Mesendoderm (in vitro differentiated cells): ENCODE results near the gene DNAH8.

Source experiments
- DNase-seq: peaks from one replicate; pipeline ENCODE4 v3.0.0; 2013
- H2AK5ac ChIP-seq: 2 replicates; pipeline ENCODE4 v1.6.1; 2013; ENCODE audit warnings: low read length, inconsistent platforms
- H2BK120ac ChIP-seq: 2 replicates; pipeline ENCODE4 v1.6.1; 2013; ENCODE audit warnings: low read depth, mild to moderate bottlenecking, low read length, moderate library complexity, mixed read lengths
- H2BK15ac ChIP-seq: replicated peaks from 2 replicates; pipeline ENCODE4 v1.6.1; 2013; ENCODE audit warnings: low read depth, mild to moderate bottlenecking, moderate library complexity
- H2BK5ac ChIP-seq: 2 replicates; pipeline ENCODE4 v1.6.1; 2013; ENCODE audit warnings: low read length, inconsistent platforms
- H3K18ac ChIP-seq: 2 replicates; pipeline ENCODE4 v1.6.1; 2013; ENCODE audit warnings: mild to moderate bottlenecking, low read length, mixed read lengths
- H3K23ac ChIP-seq: one replicate; pipeline ENCODE4 v1.6.1; 2013; ENCODE audit warnings: low read length
- H3K27ac ChIP-seq: 2 replicates; pipeline ENCODE4 v1.5.1; 2013; ENCODE audit warnings: low read depth, mild to moderate bottlenecking, inconsistent platforms, low read length, moderate library complexity
- H3K27me3 ChIP-seq: 2 replicates; pipeline ENCODE4 v1.6.1; 2013; ENCODE audit warnings: low read length, control low read depth, mild to moderate bottlenecking, inconsistent platforms; ENCODE audit not compliant: insufficient read depth, poor library complexity
- H3K36me3 ChIP-seq: 2 replicates; pipeline ENCODE4 v1.6.1; 2013; ENCODE audit warnings: low read length, inconsistent platforms; ENCODE audit not compliant: control insufficient read depth, insufficient read depth
- H3K4ac ChIP-seq: one replicate; pipeline ENCODE4 v1.6.1; 2013; ENCODE audit warnings: low read depth, mild to moderate bottlenecking, low read length, moderate library complexity
- H3K4me1 ChIP-seq: 2 replicates; pipeline ENCODE4 v1.6.1; 2013; ENCODE audit warnings: low read depth, low read length, inconsistent platforms; ENCODE audit not compliant: control insufficient read depth
- H3K4me2 ChIP-seq: 2 replicates; pipeline ENCODE4 v1.6.1; 2013; ENCODE audit warnings: low read length
- H3K4me3 ChIP-seq: 2 replicates; pipeline ENCODE4 v1.5.1; 2013; ENCODE audit warnings: mild to moderate bottlenecking, low read length
- H3K56ac ChIP-seq: one replicate; pipeline ENCODE4 v1.6.1; 2013; ENCODE audit warnings: low read length
- H3K79me1 ChIP-seq: 2 replicates; pipeline ENCODE4 v1.6.1; 2013; ENCODE audit warnings: low read length, inconsistent platforms
- H3K79me2 ChIP-seq: 2 replicates; pipeline ENCODE4 v1.6.1; 2013; ENCODE audit warnings: mild to moderate bottlenecking, low read length; ENCODE audit not compliant: control insufficient read depth, insufficient read depth
- H3K9ac ChIP-seq: 2 replicates; pipeline ENCODE4 v1.6.1; 2013; ENCODE audit warnings: low read length, inconsistent platforms
- H4K5ac ChIP-seq: one replicate; pipeline ENCODE4 v1.6.1; 2013; ENCODE audit warnings: low read length
- H4K8ac ChIP-seq: one replicate; pipeline ENCODE4 v1.6.1; 2013; ENCODE audit warnings: low read depth, mild to moderate bottlenecking, control low read depth, low read length, moderate library complexity
- WGBS: extraction: QIAGEN DNeasy Blood & Tissue Kit; methylation state at CpG from one replicate; pipeline ENCODE4 v1.1.7; 2013; ENCODE audit warnings: low lambda C conversion rate, missing lambda C conversion rate; ENCODE audit not compliant: insufficient coverage; ENCODE audit errors: extremely low coverage; 5-methylcytosine and 5-hydroxymethylcytosine counted together

DNAH8 gene

GRCh38 chr6:38755874-38756273, 40.8 kb downstream of the DNAH8 start:
- Histone ChIP-seq H3K56ac (no peak overlapping the region), H4K5ac (no peak overlapping the region), H2BK5ac (no peak overlapping the region), H3K79me1 (no peaks in the 10 kb centered on the region), H3K23ac (no peak overlapping the region), H2BK15ac (no peak overlapping the region), H3K4me2 (no peak overlapping the region), H3K4me1 (no peaks in the 10 kb centered on the region), H3K79me2 (no peaks in the 10 kb centered on the region), H2BK120ac (no peak overlapping the region), H3K36me3 (no peaks in the 10 kb centered on the region), H3K18ac (no peak overlapping the region), H3K27me3 (no peaks in the 10 kb centered on the region), H3K4me3 (no peak overlapping the region), H4K8ac (no peak overlapping the region), H3K9ac (no peak overlapping the region), H3K27ac (no peak overlapping the region), H3K4ac (no peak overlapping the region), H2AK5ac (no peak overlapping the region)
- no peak for DNase-seq
- no CpG with 5 or more reads among the region's 2 CpGs for WGBS

- no peak for DNase-seq
- H3K36me3 ChIP-seq = no peaks in the 10 kb centered on the region
- no CpG with 5 or more reads among the region's 1 CpG for WGBS
These were observed 45.0 kb downstream of the DNAH8 start for GRCh38 chr6:38760097-38760496.

GRCh38 chr6:38762848-38763247, 47.7 kb downstream of the DNAH8 start:
- no peak overlapping the region for H2BK5ac ChIP-seq
- no peaks in the 10 kb centered on the region for H3K27me3 ChIP-seq
- H3K79me1 ChIP-seq = no peaks in the 10 kb centered on the region
- H3K23ac ChIP-seq = no peak overlapping the region
- H3K36me3 ChIP-seq = no peaks in the 10 kb centered on the region
- H3K79me2 ChIP-seq = no peaks in the 10 kb centered on the region
- H2BK15ac ChIP-seq = no peak overlapping the region
- no peak overlapping the region for H4K5ac ChIP-seq
- no peak overlapping the region for H3K9ac ChIP-seq
- H4K8ac ChIP-seq = no peak overlapping the region
- no peak overlapping the region for H3K18ac ChIP-seq
- H3K4me3 ChIP-seq = no peak overlapping the region
- H3K4ac ChIP-seq = no peak overlapping the region
- H2AK5ac ChIP-seq = no peak overlapping the region
- H2BK120ac ChIP-seq = no peak overlapping the region
- no peak for DNase-seq
- no peak overlapping the region for H3K56ac ChIP-seq
- no peak overlapping the region for H3K27ac ChIP-seq
- H3K4me2 ChIP-seq = no peak overlapping the region
- H3K4me1 ChIP-seq = no peaks in the 10 kb centered on the region

More at GRCh38 chr6:38760097-38760496, 45.0 kb downstream of the DNAH8 start:
- H3K4me3 ChIP-seq = no peak overlapping the region
- H2BK15ac ChIP-seq = no peak overlapping the region
- no peak overlapping the region for H4K8ac ChIP-seq
- no peak overlapping the region for H3K4ac ChIP-seq
- H3K27me3 ChIP-seq = no peaks in the 10 kb centered on the region
- no peaks in the 10 kb centered on the region for H3K79me1 ChIP-seq
- H3K79me2 ChIP-seq = no peaks in the 10 kb centered on the region
- H2BK120ac ChIP-seq = no peak overlapping the region
- H2AK5ac ChIP-seq = no peak overlapping the region
- no peak overlapping the region for H3K4me2 ChIP-seq
- H3K9ac ChIP-seq = no peak overlapping the region
- no peak overlapping the region for H2BK5ac ChIP-seq
- H3K18ac ChIP-seq = no peak overlapping the region
- no peak overlapping the region for H3K56ac ChIP-seq
- no peak overlapping the region for H3K27ac ChIP-seq
- H3K4me1 ChIP-seq = no peaks in the 10 kb centered on the region
- no peak overlapping the region for H4K5ac ChIP-seq
- H3K23ac ChIP-seq = no peak overlapping the region

- Histone ChIP-seq H3K56ac (no peak overlapping the region), H3K27me3 (no peaks in the 10 kb centered on the region), H3K4me3 (no peak overlapping the region), H3K4me2 (no peak overlapping the region), H3K27ac (no peak overlapping the region), H2BK15ac (no peak overlapping the region), H3K79me1 (no peaks in the 10 kb centered on the region), H3K79me2 (no peaks in the 10 kb centered on the region), H4K8ac (no peak overlapping the region), H3K4me1 (no peaks in the 10 kb centered on the region), H3K36me3 (no peaks in the 10 kb centered on the region), H4K5ac (no peak overlapping the region), H3K18ac (no peak overlapping the region), H2BK5ac (no peak overlapping the region), H3K4ac (no peak overlapping the region), H2BK120ac (no peak overlapping the region), H3K23ac (no peak overlapping the region), H3K9ac (no peak overlapping the region), H2AK5ac (no peak overlapping the region)
- no peak for DNase-seq
- no CpG with 5 or more reads among the region's 2 CpGs for WGBS
These were observed 52.4 kb downstream of the DNAH8 start for GRCh38 chr6:38767560-38767959.

GRCh38 chr6:38773338-38773737, 58.2 kb downstream of the DNAH8 start:
- H3K27ac ChIP-seq = no peak overlapping the region
- no peaks in the 10 kb centered on the region for H3K79me2 ChIP-seq
- no peak overlapping the region for H4K5ac ChIP-seq
- no peak overlapping the region for H3K4me3 ChIP-seq
- H2BK120ac ChIP-seq = no peak overlapping the region
- H3K36me3 ChIP-seq = no peaks in the 10 kb centered on the region
- H3K4ac ChIP-seq = no peak overlapping the region
- no peak overlapping the region for H2BK5ac ChIP-seq
- no peak overlapping the region for H2AK5ac ChIP-seq
- H3K23ac ChIP-seq = no peak overlapping the region
- no peaks in the 10 kb centered on the region for H3K79me1 ChIP-seq
- WGBS = no CpG with 5 or more reads among the region's 3 CpGs
- no peak overlapping the region for H3K56ac ChIP-seq
- H3K27me3 ChIP-seq = no peaks in the 10 kb centered on the region
- H2BK15ac ChIP-seq = no peak overlapping the region
- no peak overlapping the region for H3K18ac ChIP-seq
- H3K4me2 ChIP-seq = no peak overlapping the region
- no peaks in the 10 kb centered on the region for H3K4me1 ChIP-seq
- no peak overlapping the region for H3K9ac ChIP-seq
- peak; percentile 83 for DNase-seq
- no peak overlapping the region for H4K8ac ChIP-seq

GRCh38 chr6:38774929-38775707, 60.0 kb downstream of the DNAH8 start:
- Histone ChIP-seq H3K4me3 (no peak overlapping the region), H3K27me3 (no peaks in the 10 kb centered on the region), H3K4ac (no peak overlapping the region), H4K5ac (no peak overlapping the region), H2BK15ac (no peak overlapping the region), H2AK5ac (no peak overlapping the region), H3K36me3 (no peaks in the 10 kb centered on the region), H3K23ac (no peak overlapping the region), H3K4me1 (no peaks in the 10 kb centered on the region), H2BK5ac (no peak overlapping the region), H3K9ac (no peak overlapping the region), H2BK120ac (no peak overlapping the region), H3K79me1 (no peaks in the 10 kb centered on the region), H4K8ac (no peak overlapping the region), H3K27ac (no peak overlapping the region), H3K4me2 (no peak overlapping the region), H3K56ac (no peak overlapping the region), H3K18ac (no peak overlapping the region), H3K79me2 (no peaks in the 10 kb centered on the region)
- no CpG with 5 or more reads among the region's 5 CpGs for WGBS
- DNase-seq = no peak
